ENCODE results near the gene GKAP1.
"Not testable (repeated sequence)": the region's sequence is repeated elsewhere in the genome, so short reads cannot be mapped to it uniquely, and the experiment has no call there.

- not testable (repeated sequence) for TF ChIP-seq MAX (IDR thresholded peaks at IDR 0.05; ENCODE audit: insufficient read depth, insufficient read length); EZH2 (IDR thresholded peaks at IDR 0.05; ENCODE audit: borderline replicate concordance, low read depth, low read length, severe bottlenecking); CTCF (IDR thresholded peaks at IDR 0.05; ENCODE audit: extremely low read depth in 1 of 2, insufficient read depth in 1 of 2, low read depth in 1 of 2, low read length in 2 of 2); POLR2A (IDR thresholded peaks at IDR 0.05; ENCODE audit: low read depth, low read length)
These were observed 112.3 kb downstream of the GKAP1 start for GRCh38 chr9:83705219-83705651.
